DMS79 treated with DMSO at 0.1 percent for 48 hours (cell line): ENCODE measurements around the gene MMP26.

Experiments
- DNase-seq: peaks from one replicate; lab custom pipeline; 2025; lab: John Stamatoyannopoulos, UW

The MMP26 gene

DNA sequence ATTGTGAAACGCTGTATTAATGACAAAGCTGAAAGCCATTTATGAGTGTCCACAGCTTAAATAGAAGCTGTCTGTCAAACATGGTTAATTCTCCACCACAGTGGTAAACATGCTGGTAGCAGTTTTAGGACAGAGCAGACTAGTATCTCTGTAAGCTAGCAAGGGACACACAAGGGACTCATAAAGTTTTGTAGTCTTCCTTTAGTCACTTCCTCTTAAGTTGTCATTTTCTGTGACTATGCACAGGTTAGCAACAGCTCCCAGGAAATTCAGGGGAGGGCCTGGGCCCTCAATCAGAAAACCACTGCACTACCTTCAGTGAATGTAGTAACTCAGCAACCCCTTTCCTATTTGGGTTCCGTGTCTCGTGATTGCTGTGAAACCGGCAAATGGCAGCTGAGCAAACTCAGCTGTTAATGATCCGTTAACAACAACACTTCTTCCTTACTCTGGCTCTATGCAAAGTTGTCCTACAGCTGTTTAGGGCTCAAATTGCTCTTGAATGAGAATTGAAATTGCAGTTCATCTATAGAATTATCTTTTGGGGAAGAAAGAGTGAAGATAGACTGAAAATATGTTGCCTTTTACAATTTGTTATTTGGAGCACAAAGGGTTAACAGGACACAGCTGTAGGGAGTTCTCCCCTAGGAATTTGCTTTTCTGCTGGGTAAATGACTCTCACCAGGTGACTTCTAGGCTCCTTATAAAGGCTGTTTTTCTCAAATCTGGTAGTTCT lies at the start of gene MMP26:
MMP26 (plus strand) TSS at position 731 of the 736 bp plus-strand sequence.
- peak; percentile 96 for DNase-seq

DNA sequence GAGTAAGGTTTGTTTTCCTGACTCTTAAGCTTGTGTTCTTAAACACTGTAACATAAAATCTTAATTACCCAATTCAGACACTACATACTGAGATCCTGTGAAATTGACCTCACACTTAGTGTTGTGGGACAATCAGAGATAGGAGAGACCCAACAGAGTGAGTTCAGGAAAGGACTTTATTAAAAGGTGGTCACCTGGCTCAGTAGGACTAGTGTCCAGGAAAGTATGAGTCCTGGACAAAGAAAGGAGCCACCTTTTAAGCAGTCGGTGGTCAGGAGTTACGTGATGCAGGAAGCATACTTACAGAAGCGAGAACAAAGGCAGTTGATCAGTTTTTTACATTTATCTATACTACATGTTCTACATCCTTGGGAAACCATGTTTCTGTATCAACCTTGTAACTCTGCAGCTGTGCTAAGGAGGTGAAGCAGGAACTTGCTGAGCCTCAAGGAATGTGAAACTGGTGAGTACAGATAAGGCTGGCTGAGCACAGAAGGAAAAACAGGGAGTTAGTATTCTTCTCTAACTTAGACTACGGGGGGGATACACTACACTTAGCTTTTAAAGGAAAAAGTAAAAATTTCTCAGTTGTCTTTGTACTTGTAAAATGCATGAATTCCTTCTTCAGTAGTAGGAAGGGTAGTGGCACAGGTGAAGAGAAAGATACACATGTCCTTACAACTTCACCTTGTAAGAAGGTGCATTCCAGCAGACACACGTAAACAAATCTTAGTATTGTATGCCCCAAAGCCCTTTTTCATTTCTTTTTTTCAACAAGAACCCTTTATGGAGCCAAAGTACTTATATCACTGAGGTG lies 45.7 kb upstream of the MMP26 start:
- no peak for DNase-seq

DNA sequence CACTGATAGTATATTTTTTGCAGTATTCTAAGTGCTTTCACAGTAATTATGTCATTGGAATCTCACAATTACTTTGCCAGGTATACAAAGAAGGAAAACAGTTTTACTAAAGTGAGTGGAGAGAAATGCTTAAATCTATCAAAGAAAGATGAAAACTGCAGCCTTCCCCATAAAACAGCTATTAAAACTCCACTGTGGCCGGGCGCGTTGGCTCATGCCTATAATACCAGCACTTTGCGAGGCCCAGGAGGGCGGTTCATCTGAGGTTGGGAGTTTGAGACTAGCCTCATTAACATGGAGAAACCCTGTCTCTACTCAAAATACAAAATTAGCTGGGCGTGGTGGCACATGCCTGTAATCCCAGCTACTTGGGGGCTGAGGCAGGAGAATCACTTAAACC lies 41.7 kb upstream of the MMP26 start:
- no peak for DNase-seq

DNA sequence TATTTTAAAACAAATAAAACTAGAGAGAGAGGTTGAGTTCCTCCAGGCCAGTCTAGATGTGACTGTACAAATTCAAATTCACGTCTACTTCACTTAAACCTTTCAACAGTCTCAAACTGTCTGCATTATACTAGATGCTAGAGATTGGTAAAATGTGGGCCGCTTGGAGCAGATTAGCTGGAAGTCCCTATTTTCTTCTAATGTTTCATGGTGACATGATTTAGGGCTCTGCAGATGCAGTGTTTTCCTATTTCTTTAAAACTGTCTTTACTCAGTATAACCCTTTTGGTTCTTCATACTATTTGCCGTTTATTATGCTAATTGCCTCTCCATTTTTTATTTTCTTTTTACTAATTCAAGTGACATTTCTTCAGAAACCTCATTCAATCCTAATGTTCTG lies 40.4 kb upstream of the MMP26 start:
- no peak for DNase-seq

DNA sequence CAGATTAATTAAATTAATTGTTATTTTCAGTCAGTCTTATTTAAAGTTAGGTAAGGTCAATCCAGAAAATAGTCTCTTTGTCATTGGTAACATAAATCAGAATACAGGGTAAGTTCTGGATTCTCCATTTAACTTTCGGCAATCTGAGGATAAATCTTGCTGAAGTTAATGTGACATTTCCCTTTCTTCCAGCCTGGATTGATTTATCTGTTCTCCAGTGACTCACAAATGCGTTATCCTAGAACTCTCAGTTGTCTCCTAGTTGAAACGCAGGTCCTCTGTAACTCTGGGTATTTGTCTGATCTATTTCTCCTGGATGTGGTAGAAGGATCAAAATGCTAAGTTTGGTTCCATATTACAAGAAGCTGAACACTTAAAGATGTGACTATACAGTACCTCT lies 39.8 kb upstream of the MMP26 start:
- DNase-seq, result no peak

DNA sequence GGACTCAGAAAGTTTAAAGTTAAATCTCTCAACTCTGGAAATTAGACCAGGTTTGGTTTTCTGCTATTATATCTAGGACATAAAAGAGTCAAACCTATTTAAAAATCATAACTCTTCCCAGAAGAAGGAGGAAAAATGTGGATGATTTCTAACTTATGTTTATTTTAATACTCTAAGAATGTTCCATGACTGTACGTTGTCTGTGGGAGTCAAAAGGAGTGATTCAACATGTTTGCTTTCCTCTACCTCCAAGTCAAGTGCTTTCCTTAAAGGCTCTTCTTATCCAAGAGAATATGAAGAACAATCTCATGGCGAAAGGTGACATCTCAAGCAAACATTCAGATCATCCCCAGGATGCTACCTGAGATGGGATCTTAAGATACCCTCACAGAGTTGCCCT lies 39.2 kb upstream of the MMP26 start:
- no peak for DNase-seq

DNA sequence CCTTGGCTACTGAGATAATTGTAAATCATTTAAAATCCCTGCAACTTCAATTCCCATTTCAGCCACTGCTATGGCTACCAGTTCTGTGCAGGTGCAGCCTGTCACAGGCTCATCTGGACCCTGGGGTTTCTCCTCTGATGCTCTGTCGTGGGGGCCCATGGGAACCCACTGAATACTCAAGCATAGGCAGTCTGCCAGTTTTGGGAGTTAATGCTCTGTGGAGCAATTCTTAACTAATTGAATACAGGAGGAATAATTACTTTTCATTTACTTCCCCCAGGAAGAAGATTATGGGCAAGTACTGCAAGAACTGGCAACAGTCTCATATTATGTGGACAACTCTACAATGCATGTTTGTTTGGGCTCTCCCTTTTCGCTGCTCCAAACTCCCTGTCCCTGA lies 32.8 kb upstream of the MMP26 start:
- peak; percentile 95 for DNase-seq

GRCh38 chr11:4672470-4672869 lies 32.1 kb upstream of the MMP26 start:
- DNase-seq, result no peak

GRCh38 chr11:4673781-4674180 lies 30.8 kb upstream of the MMP26 start:
- no peak for DNase-seq

DNA sequence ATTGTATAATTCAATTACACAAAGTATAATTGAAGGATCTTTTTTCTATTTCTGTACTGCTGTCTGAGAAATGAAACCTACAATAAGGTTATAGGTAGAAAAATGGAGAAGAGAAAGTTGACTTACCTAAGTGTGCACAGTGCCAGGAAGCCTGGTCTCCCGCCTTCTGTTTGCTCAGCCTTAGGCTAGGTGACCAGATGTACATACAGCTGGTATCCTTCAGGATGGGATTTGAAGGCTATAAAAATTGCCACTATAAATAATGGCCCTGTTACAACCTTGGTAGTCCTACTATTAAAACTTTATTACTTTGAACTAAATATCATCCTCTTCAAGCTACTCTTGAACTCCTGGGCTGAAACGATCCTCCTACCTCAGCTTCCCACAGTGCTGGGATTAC lies 26.6 kb upstream of the MMP26 start:
- DNase-seq, result peak; percentile 69

DNA sequence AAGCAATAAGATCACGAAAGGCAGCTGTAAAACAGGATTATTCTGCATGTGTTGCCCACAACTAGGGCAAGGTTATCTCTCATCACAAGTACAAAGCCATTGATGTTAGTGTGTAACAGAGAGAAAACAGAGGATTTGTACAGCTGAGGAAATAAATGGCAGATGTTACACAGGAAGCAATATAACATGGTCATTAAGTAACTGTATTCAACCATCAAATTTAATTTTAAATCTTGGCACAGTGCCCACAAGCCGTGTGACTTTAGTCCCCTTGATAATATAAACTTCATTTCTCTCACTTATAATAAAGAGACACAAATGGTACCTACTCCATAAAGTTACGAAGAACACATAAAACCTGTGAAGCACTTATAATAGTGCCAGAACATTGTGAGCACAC lies 24.2 kb upstream of the MMP26 start:
- peak; percentile 58 for DNase-seq

DNA sequence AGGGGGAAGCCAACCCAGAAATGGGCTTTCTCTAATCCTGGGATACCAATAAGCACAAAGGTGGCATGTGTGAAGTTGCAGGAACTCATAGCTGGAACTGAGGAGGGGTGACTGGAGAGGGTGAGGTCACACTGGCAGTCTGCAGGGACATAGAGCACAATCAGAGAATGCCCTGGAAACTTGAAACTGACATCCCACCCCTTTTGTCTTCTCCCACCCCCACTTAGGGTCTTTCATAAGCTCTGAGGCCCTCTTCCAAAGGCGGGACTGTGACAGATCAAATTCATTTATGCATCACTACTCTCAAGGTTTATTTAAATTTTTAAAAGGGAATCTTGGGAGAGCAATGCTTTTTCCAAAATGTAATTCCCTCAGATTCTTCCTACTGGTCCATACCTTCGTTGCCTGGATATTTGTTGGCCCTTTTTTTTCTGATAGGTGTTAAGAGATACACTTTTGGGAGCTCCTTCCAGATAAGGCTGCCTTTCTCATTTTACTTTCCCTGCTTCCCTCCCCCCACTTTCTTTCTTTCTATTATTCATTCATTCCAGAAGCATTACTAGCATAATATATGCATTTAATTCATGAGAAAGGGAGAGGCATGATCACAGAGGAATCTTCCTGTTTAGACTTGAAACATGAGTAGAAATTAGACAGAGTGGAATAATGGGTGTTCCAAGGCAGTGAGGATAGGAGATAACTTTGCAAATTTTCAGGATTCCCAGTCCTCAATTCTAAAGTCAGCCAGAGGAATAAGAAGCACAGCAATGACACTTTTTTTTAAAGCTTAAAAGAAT lies 21.8 kb upstream of the MMP26 start:
- DNase-seq, result no peak

GRCh38 chr11:4684631-4685285 lies 19.8 kb upstream of the MMP26 start:
- no peak for DNase-seq

DNA sequence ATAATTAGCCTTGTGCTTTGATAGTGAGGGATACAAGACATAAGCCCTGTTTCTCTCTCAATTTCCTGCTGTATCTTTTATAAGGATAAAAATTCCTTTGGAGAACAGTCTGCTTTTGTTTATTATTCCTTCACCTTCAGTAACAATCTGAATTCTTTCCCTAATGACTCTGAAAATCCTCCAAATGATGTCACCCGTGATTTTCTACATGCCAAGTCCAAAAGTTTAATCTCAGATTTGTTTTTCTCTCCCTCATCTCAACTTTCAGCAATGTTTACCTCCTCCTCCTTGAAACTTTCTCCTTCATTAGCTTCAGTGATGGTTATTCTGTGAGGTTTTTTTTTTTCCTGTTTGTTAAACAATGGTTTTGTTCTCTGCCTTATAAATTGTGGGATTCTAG lies 9.1 kb upstream of the MMP26 start:
- DNase-seq, result peak; percentile 69

- DNase-seq, result no peak
Measured at GRCh38 chr11:4697585-4697984, 7.0 kb upstream of the MMP26 start, which contains the start of gene OR51E2. Gene OR51E2, minus strand, starts transcription at chr11:4697853. Its CDS starts 15,142 bp downstream, at chr11:4682711.

- DNase-seq, result no peak
Measured at GRCh38 chr11:4699697-4700435, 4.7 kb upstream of the MMP26 start.

DNA sequence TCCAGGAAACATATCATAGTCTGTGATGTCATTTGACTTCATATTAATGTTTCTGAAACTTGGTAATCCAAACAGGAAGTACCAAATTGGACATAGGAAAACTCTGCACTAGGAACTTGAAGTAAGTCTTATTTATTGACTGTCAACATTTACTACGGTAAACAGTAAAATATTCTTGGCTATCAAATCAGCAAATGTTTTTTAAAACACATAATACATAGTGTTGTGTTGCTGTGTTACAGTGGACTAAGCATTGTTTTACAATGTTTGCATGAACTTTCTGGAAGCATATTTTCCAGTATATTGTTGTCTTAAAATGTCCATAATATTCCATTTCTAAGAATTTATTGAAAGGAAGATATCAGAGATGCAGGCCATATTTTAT lies 4.2 kb upstream of the MMP26 start:
- DNase-seq, result no peak

DNA sequence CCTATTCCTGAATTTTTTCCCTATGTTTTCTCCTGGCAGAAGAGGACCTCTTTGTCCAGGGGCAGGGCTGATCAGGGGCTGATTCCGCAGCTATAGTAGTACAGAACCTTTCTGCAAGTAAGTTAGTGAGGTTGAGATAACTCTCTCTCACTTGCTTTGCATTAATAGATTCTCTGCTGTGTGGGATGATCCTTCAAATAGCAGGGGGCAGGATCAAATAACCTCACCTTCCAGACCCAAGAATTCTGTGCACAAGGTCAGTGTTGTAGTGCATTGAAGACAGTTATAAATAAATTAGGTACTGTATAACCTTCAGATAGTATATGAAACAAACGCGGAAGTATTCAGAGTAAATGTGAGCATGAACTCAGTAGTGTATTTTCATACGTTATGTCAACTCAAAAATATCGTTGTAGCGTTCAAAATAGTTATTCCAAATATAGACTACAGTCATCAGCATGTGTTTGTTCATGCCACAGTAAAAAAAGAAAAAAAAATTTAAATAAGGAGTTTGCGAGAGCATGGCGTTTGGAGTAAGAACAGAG lies 278 bp downstream of the MMP26 start:
- peak; percentile 87 for DNase-seq

GRCh38 chr11:4713241-4713640 lies 8.7 kb downstream of the MMP26 start:
- DNase-seq, result no peak

DNA sequence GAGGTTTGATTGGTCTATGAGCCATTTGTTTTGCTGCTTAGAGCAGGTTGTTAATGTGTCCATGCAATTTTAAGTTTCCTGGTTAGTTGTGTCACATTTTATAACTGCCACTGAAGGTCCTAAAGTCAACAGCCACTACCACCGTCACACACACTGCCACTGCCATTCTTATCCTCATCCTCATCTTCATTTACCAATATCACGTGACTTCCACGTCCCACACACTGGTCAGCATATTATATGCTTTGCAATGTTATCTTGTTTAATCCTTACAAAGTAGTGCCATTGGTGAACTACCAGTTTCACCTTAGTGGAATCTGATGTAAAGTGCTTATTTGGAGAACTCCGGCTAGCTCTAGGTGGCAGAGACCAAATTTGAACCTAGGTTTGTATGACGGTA lies 9.7 kb downstream of the MMP26 start:
- no peak for DNase-seq
